Measurements from ENCODE around the gene FLOT1.
"Not testable (repeated sequence)": the region's sequence is repeated elsewhere in the genome, so short reads cannot be mapped to it uniquely, and the experiment has no call there.

DNA sequence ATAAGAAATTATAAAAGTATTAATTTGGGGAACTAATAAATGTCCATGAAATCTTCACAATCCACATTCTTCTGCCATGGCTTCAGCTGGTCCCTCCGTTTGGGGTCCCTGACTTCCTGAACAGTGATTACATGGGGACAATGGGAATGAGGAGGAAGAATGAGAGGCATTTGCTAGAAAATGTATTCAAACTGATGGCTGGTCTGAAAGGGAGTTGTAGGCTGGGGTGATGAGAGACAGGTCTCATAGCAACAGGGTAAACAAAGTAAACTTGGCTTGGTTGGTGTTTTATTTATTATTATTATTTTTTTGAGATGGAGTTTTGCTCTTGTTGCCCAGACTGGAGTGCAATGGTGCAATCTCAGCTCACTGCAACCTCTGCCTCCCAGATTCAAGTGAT lies 23.0 kb upstream of the FLOT1 start:
- TF ChIP-seq, protein P1, sequence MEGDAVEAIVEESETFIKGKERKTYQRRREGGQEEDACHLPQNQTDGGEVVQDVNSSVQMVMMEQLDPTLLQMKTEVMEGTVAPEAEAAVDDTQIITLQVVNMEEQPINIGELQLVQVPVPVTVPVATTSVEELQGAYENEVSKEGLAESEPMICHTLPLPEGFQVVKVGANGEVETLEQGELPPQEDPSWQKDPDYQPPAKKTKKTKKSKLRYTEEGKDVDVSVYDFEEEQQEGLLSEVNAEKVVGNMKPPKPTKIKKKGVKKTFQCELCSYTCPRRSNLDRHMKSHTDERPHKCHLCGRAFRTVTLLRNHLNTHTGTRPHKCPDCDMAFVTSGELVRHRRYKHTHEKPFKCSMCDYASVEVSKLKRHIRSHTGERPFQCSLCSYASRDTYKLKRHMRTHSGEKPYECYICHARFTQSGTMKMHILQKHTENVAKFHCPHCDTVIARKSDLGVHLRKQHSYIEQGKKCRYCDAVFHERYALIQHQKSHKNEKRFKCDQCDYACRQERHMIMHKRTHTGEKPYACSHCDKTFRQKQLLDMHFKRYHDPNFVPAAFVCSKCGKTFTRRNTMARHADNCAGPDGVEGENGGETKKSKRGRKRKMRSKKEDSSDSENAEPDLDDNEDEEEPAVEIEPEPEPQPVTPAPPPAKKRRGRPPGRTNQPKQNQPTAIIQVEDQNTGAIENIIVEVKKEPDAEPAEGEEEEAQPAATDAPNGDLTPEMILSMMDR (IDR thresholded peaks at IDR 0.05), result not testable (repeated sequence)
- TF ChIP-seq POLR2A, POLR2AphosphoS5, EP300 (IDR thresholded peaks at IDR 0.05): not testable (repeated sequence)
